OCI-LY7 (cell line): ENCODE measurements around the gene PLEKHJ1. TPM values are rescaled to one million over a fixed set of nuclear protein-coding genes. Genes with fewer than 3 reads are reported as not detected.

Experiments used
- BruUV-seq: library from RNA; stranded (reverse); fragments of 400-500 nt; replicated peaks from 2 replicates; lab custom pipeline; 2021; lab: Mats Ljungman, UMichigan
- CTCF ChIA-PET: fragments of 300-600 bp; sonication (Branson Sonifier 250); formaldehyde crosslinking; loops from one replicate; lab custom pipeline; 2022; ENCODE audit warnings: antibody characterized with exemption; ENCODE audit not compliant: unreplicated experiment; lab: Charles Lee
- POLR2A ChIA-PET: fragments of 300-600 bp; sonication (Branson Sonifier 250); formaldehyde crosslinking; loops from one replicate; lab custom pipeline; 2022; ENCODE audit warnings: antibody characterized with exemption; lab: Charles Lee
- DNase-seq: peaks from one replicate; pipeline ENCODE4 v3.0.0-alpha.2; 2015; ENCODE audit warnings: low spot score
- H2AFZ ChIP-seq: fragments of 200-600 bp; sonication (generic), shearing (Covaris generic); 2 replicates; pipeline ENCODE4 v1.6.1; 2014; ENCODE audit warnings: mild to moderate bottlenecking, antibody characterized with exemption, low read length, moderate library complexity
- H3K27ac ChIP-seq: fragments of 200-600 bp; sonication (generic); 2 replicates; pipeline ENCODE4 v1.5.1; 2014; ENCODE audit warnings: mixed run types, low read depth, mild to moderate bottlenecking, moderate library complexity, low read length, inconsistent platforms; ENCODE audit not compliant: poor library complexity, severe bottlenecking
- H3K36me3 ChIP-seq: fragments of 200-600 bp; sonication (generic); 2 replicates; pipeline ENCODE4 v1.6.1; 2014; ENCODE audit warnings: mild to moderate bottlenecking, antibody characterized with exemption, low read length, moderate library complexity, mixed read lengths; ENCODE audit not compliant: insufficient read depth
- H3K4me1 ChIP-seq: fragments of 200-600 bp; sonication (generic); 2 replicates; pipeline ENCODE4 v1.5.1; 2014; ENCODE audit warnings: mild to moderate bottlenecking, low read length; ENCODE audit not compliant: insufficient read depth, poor library complexity, severe bottlenecking
- H3K4me2 ChIP-seq: fragments of 200-600 bp; sonication (generic); 2 replicates; pipeline ENCODE4 v1.6.1; 2014; ENCODE audit warnings: mild to moderate bottlenecking, low read length
- H3K4me3 ChIP-seq: fragments of 200-600 bp; sonication (generic); 2 replicates; pipeline ENCODE4 v1.5.1; 2014; ENCODE audit warnings: mild to moderate bottlenecking, low read depth, low read length; ENCODE audit not compliant: poor library complexity, severe bottlenecking
- H3K79me2 ChIP-seq: fragments of 200-600 bp; sonication (generic); 2 replicates; pipeline ENCODE4 v1.6.1; 2016; ENCODE audit warnings: low read depth, mild to moderate bottlenecking, low read length, moderate library complexity, mixed read lengths; ENCODE audit not compliant: insufficient read depth
- H3K9me2 ChIP-seq: fragments of 200-600 bp; sonication (generic); 2 replicates; pipeline ENCODE4 v1.6.1; 2016; ENCODE audit warnings: mild to moderate bottlenecking, low read length, mixed read lengths; ENCODE audit not compliant: insufficient read depth
- H3K9me3 ChIP-seq: fragments of 200-600 bp; sonication (generic); 2 replicates; pipeline ENCODE4 v1.6.1; 2014; ENCODE audit warnings: mild to moderate bottlenecking, mixed run types, low read length, mixed read lengths
- H4K20me1 ChIP-seq: fragments of 200-600 bp; sonication (generic); 2 replicates; pipeline ENCODE4 v1.6.1; 2014; ENCODE audit warnings: mild to moderate bottlenecking, antibody characterized with exemption, low read length, moderate library complexity, mixed read lengths; ENCODE audit not compliant: insufficient read depth
- EZH2phosphoT487 ChIP-seq: fragments of 200-600 bp; sonication (generic); IDR thresholded peaks from 2 replicates; pipeline ENCODE4 v1.6.1; 2018; ENCODE audit warnings: low read depth, borderline replicate concordance, mild to moderate bottlenecking, mixed run types, antibody characterized with exemption, low read length, moderate library complexity, mixed read lengths
- intact Hi-C: fragments of 100-400 bp; cut with micrococcal nuclease; formaldehyde crosslinking; loops from one replicate; pipeline ENCODE4 v1.10.0; 2022; ENCODE audit not compliant: unreplicated experiment
- total RNA-seq, 2 experiments: library from RNA; depleted of rRNA in 1 of 2; stranded (reverse); fragments of >200 nt in 1 of 2; shearing (Covaris generic) in 1 of 2; gene quantifications; 2 replicates each; pipeline ENCODE4 v1.2.3, GENCODE V29; 2014 to 2022
- TF ChIP-seq, protein P1 (sequence below): fragments of 200-600 bp; sonication (generic); conservative IDR thresholded peaks from 2 replicates; pipeline ENCODE4 v1.5.1; 2014; ENCODE audit warnings: mild to moderate bottlenecking, antibody characterized with exemption, low read length, moderate library complexity, mixed read lengths

PLEKHJ1 gene
- total RNA-seq, 2 experiments from 2014 or later: 129 to 205 TPM

DNA sequence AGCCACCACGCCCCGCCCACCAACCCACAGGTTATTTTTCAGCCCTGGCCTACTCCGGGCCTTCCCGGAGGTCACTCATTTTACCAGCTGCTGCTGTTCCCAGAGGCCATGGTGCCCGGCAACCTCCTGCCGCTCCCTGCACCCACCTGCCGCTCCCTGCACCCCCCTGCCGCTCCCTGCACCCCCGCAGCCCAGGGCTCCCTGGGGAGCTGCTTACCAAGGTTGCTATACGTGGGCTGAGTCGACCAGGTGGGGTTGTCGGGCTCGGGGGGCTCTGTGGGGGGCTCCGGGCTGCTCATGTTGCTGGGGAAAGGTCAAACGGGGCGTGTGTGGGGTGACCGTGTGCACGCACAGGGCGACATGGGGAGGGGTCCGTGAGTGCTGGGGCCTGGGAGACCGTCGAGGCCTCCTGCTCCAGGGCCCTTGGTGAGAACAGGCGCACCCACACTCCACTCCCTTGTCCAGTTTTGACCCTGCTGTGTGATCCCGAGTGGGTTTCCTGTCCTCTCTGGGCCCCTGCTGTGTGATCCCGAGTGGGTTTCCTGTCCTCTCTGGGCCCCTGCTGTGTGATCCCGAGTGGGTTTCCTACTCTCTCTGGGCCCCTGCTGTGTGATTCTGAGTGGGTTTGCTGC, 44.6 kb upstream of the PLEKHJ1 start:
- no TSS peak for BruUV-seq
- Histone ChIP-seq H3K4me2 (no peak overlapping the region), H4K20me1 (no peaks in the 10 kb centered on the region), H3K4me1 (peaks cover 14% of the 10 kb centered on the region), H3K4me3 (no peak overlapping the region), H2AFZ (no peak overlapping the region), H3K36me3 (0 out of 2 replicates have a peak, but pooled peaks cover 8% of the 10 kb centered on the region), H3K9me2 (no peaks in the 10 kb centered on the region), H3K27ac (no peak overlapping the region), H3K79me2 (no peaks in the 10 kb centered on the region), H3K9me3 (no peaks in the 10 kb centered on the region)
- TF ChIP-seq, protein P1, sequence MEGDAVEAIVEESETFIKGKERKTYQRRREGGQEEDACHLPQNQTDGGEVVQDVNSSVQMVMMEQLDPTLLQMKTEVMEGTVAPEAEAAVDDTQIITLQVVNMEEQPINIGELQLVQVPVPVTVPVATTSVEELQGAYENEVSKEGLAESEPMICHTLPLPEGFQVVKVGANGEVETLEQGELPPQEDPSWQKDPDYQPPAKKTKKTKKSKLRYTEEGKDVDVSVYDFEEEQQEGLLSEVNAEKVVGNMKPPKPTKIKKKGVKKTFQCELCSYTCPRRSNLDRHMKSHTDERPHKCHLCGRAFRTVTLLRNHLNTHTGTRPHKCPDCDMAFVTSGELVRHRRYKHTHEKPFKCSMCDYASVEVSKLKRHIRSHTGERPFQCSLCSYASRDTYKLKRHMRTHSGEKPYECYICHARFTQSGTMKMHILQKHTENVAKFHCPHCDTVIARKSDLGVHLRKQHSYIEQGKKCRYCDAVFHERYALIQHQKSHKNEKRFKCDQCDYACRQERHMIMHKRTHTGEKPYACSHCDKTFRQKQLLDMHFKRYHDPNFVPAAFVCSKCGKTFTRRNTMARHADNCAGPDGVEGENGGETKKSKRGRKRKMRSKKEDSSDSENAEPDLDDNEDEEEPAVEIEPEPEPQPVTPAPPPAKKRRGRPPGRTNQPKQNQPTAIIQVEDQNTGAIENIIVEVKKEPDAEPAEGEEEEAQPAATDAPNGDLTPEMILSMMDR: no peak
- no peak for TF ChIP-seq EZH2phosphoT487
- ChIA-PET CTCF (no interaction called here), POLR2A (no interaction called here)
- intact Hi-C loops: no loop called here
- DNase-seq: no peak

DNA sequence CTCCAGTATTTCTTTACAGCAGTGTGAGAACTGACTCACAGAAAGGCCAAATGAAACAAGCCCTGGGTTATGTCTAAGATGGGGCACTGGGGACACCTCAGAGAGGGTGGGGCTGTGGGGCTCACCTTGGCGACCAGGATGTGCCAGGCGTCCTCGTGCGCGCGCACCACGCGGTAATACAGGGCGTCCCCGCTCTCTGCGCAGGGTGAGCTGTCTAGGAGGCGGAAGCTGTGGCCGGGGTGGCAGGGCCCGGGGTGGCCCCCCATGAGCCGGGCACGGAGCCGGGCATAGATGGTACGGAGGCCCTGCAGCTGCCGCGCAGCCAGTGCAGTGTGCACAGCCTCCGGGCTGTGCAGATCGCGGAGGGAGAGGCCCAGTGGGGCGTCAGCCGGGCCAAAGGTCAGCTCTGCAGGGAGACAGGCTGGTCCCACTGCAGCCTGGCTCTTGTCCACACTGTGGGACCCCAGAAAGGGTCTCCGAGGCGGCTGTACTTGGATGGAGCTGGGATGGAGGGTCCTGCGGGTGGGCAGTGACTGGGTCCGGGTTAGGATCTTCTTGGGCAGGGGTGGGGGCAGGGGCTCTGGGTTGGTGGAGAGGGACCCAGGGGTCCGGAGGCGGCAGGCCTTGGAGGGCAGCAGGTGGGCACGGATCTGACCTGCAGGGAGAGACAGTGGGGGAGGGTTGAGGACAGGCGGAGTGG, 42.5 kb upstream of the PLEKHJ1 start:
- CTCF ChIA-PET: no interaction called here
- Histone ChIP-seq H3K79me2 (peaks cover 12% of the 10 kb centered on the region), H3K4me1 (peaks cover 22% of the 10 kb centered on the region), H3K36me3 (peaks cover 26% of the 10 kb centered on the region), H3K27ac (no peak overlapping the region), H3K4me2 (no peak overlapping the region), H4K20me1 (peaks cover 6% of the 10 kb centered on the region), H3K9me2 (no peaks in the 10 kb centered on the region), H3K4me3 (no peak overlapping the region), H2AFZ (no peak overlapping the region), H3K9me3 (no peaks in the 10 kb centered on the region)
- BruUV-seq: no TSS peak
- intact Hi-C loops: no loop called here
- POLR2A ChIA-PET: no interaction called here
- DNase-seq: no peak
- no peak for TF ChIP-seq EZH2phosphoT487
- TF ChIP-seq, protein P1: no peak

DNA sequence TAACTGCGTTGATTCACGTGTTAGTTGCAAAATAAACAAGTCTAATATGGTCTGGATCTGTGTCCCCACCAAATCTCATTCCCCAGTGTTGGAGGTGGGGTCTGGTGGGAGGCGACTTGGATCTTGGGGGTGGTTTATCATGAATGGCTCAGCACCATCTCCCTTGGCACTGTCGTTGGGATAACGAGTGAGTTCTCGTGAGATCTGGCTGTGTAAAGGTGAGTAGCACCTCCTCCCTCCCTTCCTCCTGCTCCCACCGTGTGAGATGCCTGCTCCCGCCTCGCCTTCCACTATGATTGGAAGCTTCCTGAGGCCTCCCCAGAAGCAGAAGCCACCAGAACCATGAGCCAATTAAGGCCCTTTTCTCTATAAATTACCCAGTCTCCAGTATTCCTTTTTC, 41.0 kb upstream of the PLEKHJ1 start:
- Histone ChIP-seq H2AFZ (no peak overlapping the region), H4K20me1 (peaks cover 6% of the 10 kb centered on the region), H3K4me2 (no peak overlapping the region), H3K4me1 (peaks cover 32% of the 10 kb centered on the region), H3K79me2 (peaks cover 25% of the 10 kb centered on the region), H3K9me2 (no peaks in the 10 kb centered on the region), H3K27ac (no peak overlapping the region), H3K36me3 (peaks cover 39% of the 10 kb centered on the region), H3K4me3 (no peak overlapping the region), H3K9me3 (no peaks in the 10 kb centered on the region)
- TF ChIP-seq, protein P1: no peak
- no peak for DNase-seq
- CTCF ChIA-PET: no interaction called here
- BruUV-seq: no TSS peak
- intact Hi-C loops: no loop called here
- POLR2A ChIA-PET: no interaction called here
